Smooth muscle cell (in vitro differentiated cells): ENCODE data around the gene DMPK. TPM values are rescaled to one million over a fixed set of nuclear protein-coding genes. Genes with fewer than 3 reads are reported as not detected.

Experiments
- DNase-seq: peaks from one replicate; lab custom pipeline; 2025; ENCODE audit not compliant: unreplicated experiment; lab: John Stamatoyannopoulos, UW
- H2AFZ ChIP-seq: fragments of 200-600 bp; sonication (generic); 2 replicates; pipeline ENCODE4 v1.6.0; 2016; ENCODE audit warnings: antibody characterized with exemption, low read depth, mild to moderate bottlenecking
- H3F3A ChIP-seq: fragments of 200-600 bp; sonication (generic); 2 replicates; pipeline ENCODE4 v1.6.0; 2017; ENCODE audit warnings: antibody characterized with exemption, low read depth
- H3K27ac ChIP-seq: fragments of 200-600 bp; sonication (generic); 2 replicates; pipeline ENCODE4 v1.5.1; 2016; ENCODE audit warnings: low read depth, mild to moderate bottlenecking
- H3K27me3 ChIP-seq: fragments of 200-600 bp; sonication (generic); 2 replicates; pipeline ENCODE4 v1.6.1; 2016; ENCODE audit warnings: low read depth, mild to moderate bottlenecking
- H3K36me3 ChIP-seq: fragments of 200-600 bp; sonication (generic); 2 replicates; pipeline ENCODE4 v1.5.1; 2016; ENCODE audit warnings: low read depth
- H3K4me1 ChIP-seq: fragments of 200-600 bp; sonication (generic); 2 replicates; pipeline ENCODE4 v1.5.1; 2016; ENCODE audit warnings: low read depth
- H3K4me2 ChIP-seq: fragments of 200-600 bp; sonication (generic); 2 replicates; pipeline ENCODE4 v1.6.0; 2016; ENCODE audit warnings: mild to moderate bottlenecking
- H3K4me3 ChIP-seq: fragments of 200-600 bp; sonication (generic); 2 replicates; pipeline ENCODE4 v1.5.1; 2016; ENCODE audit warnings: mild to moderate bottlenecking
- H3K79me2 ChIP-seq: fragments of 200-600 bp; sonication (generic); 2 replicates; pipeline ENCODE4 v1.6.0; 2016; ENCODE audit warnings: low read depth, mild to moderate bottlenecking
- H3K9ac ChIP-seq: fragments of 200-600 bp; sonication (generic); 2 replicates; pipeline ENCODE4 v1.6.0; 2016; ENCODE audit warnings: low read depth
- H3K9me3 ChIP-seq: fragments of 200-600 bp; sonication (generic); replicated peaks from 2 replicates; pipeline ENCODE4 v1.5.1; 2016; ENCODE audit warnings: low read depth
- H4K20me1 ChIP-seq: fragments of 200-600 bp; sonication (generic); 2 replicates; pipeline ENCODE4 v1.6.0; 2016; ENCODE audit warnings: low read depth
- CTCF ChIP-seq: fragments of 200-600 bp; sonication (generic); IDR thresholded peaks from 2 replicates; pipeline ENCODE4 v1.5.1; 2017; ENCODE audit warnings: borderline replicate concordance, mild to moderate bottlenecking, antibody characterized with exemption; ENCODE audit not compliant: insufficient read depth, poor library complexity, severe bottlenecking
- WGBS: methylation state at CpG from one replicate; pipeline ENCODE4 v1.1.7; 2016; ENCODE audit warnings: low lambda C conversion rate; 5-methylcytosine and 5-hydroxymethylcytosine counted together
- polyA plus RNA-seq: library from polyadenylated mRNA; unstranded; fragments of >200 nt; fragmentation: Nextera tagmentation; extraction: Ambion mirVana; gene quantifications from 2 replicates; pipeline ENCODE4 v1.2.1, GENCODE V29; 2016
- total RNA-seq: library from RNA; depleted of rRNA; stranded (reverse); fragments of >200 nt; gene quantifications from 2 replicates; pipeline ENCODE4 v1.2.3, GENCODE V29; 2014

The DMPK gene
- total and polyA plus RNA-seq, 2 experiments from 2014 or later: 23.6 to 32.7 TPM

- no peak overlapping the region for H3K4me3 ChIP-seq
- H3K9ac ChIP-seq: no peak overlapping the region
- 77% methylated on average over 27 of the region's 27 CpGs for WGBS
- peaks cover 22% of the 10 kb centered on the region for H3K4me1 ChIP-seq
- no peak overlapping the region for H3K27ac ChIP-seq
- DNase-seq: no peak
- H4K20me1 ChIP-seq: no peaks in the 10 kb centered on the region
- H3K9me3 ChIP-seq: no peaks in the 10 kb centered on the region
- H3K4me2 ChIP-seq: no peak overlapping the region
- H2AFZ ChIP-seq: no peak overlapping the region
- TF ChIP-seq CTCF: no peak
- no peaks in the 10 kb centered on the region for H3F3A ChIP-seq
- H3K36me3 ChIP-seq: no peaks in the 10 kb centered on the region
- H3K79me2 ChIP-seq: peaks cover 16% of the 10 kb centered on the region
- H3K27me3 ChIP-seq: no peaks in the 10 kb centered on the region
Measured at GRCh38 chr19:45763691-45764294, 18.5 kb downstream of the DMPK start.

GRCh38 chr19:45762870-45763631, 19.2 kb downstream of the DMPK start:
- no peak for TF ChIP-seq CTCF
- Histone ChIP-seq H3K27me3 (no peaks in the 10 kb centered on the region), H2AFZ (no peak overlapping the region), H3K9me3 (no peaks in the 10 kb centered on the region), H3K36me3 (no peaks in the 10 kb centered on the region), H3K4me2 (no peak overlapping the region), H3F3A (no peaks in the 10 kb centered on the region), H3K4me3 (no peak overlapping the region), H4K20me1 (no peaks in the 10 kb centered on the region), H3K9ac (no peak overlapping the region), H3K4me1 (peaks cover 22% of the 10 kb centered on the region), H3K27ac (no peak overlapping the region), H3K79me2 (peaks cover 16% of the 10 kb centered on the region)
- DNase-seq: no peak
- 92% methylated on average over 15 of the region's 15 CpGs for WGBS

- Histone ChIP-seq H3K79me2 (peaks cover 10% of the 10 kb centered on the region), H3K36me3 (no peaks in the 10 kb centered on the region), H3K4me1 (peaks cover 17% of the 10 kb centered on the region), H3K27ac (no peak overlapping the region), H3K4me2 (no peak overlapping the region), H3F3A (no peaks in the 10 kb centered on the region), H3K4me3 (no peak overlapping the region), H4K20me1 (no peaks in the 10 kb centered on the region), H2AFZ (no peak overlapping the region), H3K9me3 (no peaks in the 10 kb centered on the region), H3K27me3 (no peaks in the 10 kb centered on the region), H3K9ac (no peak overlapping the region)
- WGBS: 81% methylated on average over 17 of the region's 17 CpGs
- DNase-seq: no peak
- no peak for TF ChIP-seq CTCF
Measured at GRCh38 chr19:45761714-45762113, 20.6 kb downstream of the DMPK start.
